GM18951 (cell line): ENCODE data around the gene C1QTNF1.

Experiments used
- POLR2A ChIP-seq: IDR thresholded peaks from 4 replicates; pipeline ENCODE4 v1.6.1; 2011; ENCODE audit warnings: mild to moderate bottlenecking; ENCODE audit not compliant: insufficient read length, insufficient read depth; ENCODE audit errors: extremely low read depth
- in situ Hi-C: fragments of 300-500 bp; cut with MboI; formaldehyde crosslinking; loops from one replicate; pipeline ENCODE4 v1.12.0; 2022; ENCODE audit warnings: low sequenced_read_pairs, mixed read lengths, inconsistent platforms; ENCODE audit not compliant: unreplicated experiment

Gene C1QTNF1

GRCh38 chr17:78996781-78997201 is 27.2 kb upstream of the C1QTNF1 start:
- no peak for TF ChIP-seq POLR2A
- in situ Hi-C loops, result no loop called here

GRCh38 chr17:78997231-78997741 is 26.7 kb upstream of the C1QTNF1 start:
- in situ Hi-C loops, result no loop called here

GRCh38 chr17:78997881-78998280 is 26.1 kb upstream of the C1QTNF1 start:
- TF ChIP-seq POLR2A, result no peak
- in situ Hi-C loops, result no loop called here

More at GRCh38 chr17:78997231-78997741, 26.7 kb upstream of the C1QTNF1 start:
- TF ChIP-seq POLR2A, result no peak

- in situ Hi-C loops, result no loop called here
- TF ChIP-seq POLR2A, result no peak
These were observed 25.5 kb upstream of the C1QTNF1 start for GRCh38 chr17:78998311-78999055.

- TF ChIP-seq POLR2A, result no peak
- in situ Hi-C loops, result no loop called here
These were observed 24.8 kb upstream of the C1QTNF1 start for GRCh38 chr17:78999056-78999768.

GRCh38 chr17:78999947-79000395 is 24.0 kb upstream of the C1QTNF1 start:
- no peak for TF ChIP-seq POLR2A
- in situ Hi-C loops, result no loop called here

GRCh38 chr17:79000396-79001189 is 23.4 kb upstream of the C1QTNF1 start:
- no peak for TF ChIP-seq POLR2A
- in situ Hi-C loops, result no loop called here

- in situ Hi-C loops, result no loop called here
- no peak for TF ChIP-seq POLR2A
These were observed 22.6 kb upstream of the C1QTNF1 start for GRCh38 chr17:79001190-79002020.

GRCh38 chr17:79002291-79002690 is 21.7 kb upstream of the C1QTNF1 start:
- in situ Hi-C loops, result no loop called here
- TF ChIP-seq POLR2A, result no peak

GRCh38 chr17:79002796-79003593 is 21.0 kb upstream of the C1QTNF1 start:
- in situ Hi-C loops, result no loop called here

GRCh38 chr17:79003661-79004411 is 20.1 kb upstream of the C1QTNF1 start:
- TF ChIP-seq POLR2A, result no peak
- in situ Hi-C loops, result no loop called here

More at GRCh38 chr17:79002796-79003593, 21.0 kb upstream of the C1QTNF1 start:
- TF ChIP-seq POLR2A, result no peak
